H9 (cell line): ENCODE results near the gene GMPPB. TPM values are rescaled to one million over a fixed set of nuclear protein-coding genes. Genes with fewer than 3 reads are reported as not detected.

Experiments used
- DNase-seq: peaks from one replicate; pipeline ENCODE4 v3.0.0-alpha.2; 2017
- H2AFZ ChIP-seq: one replicate; pipeline ENCODE4 v1.6.1; 2013; ENCODE audit warnings: mild to moderate bottlenecking, low read length, control low read depth, moderate library complexity
- H2AK5ac ChIP-seq: 2 replicates; pipeline ENCODE4 v1.6.1; 2013; ENCODE audit warnings: low read length, control low read depth, mixed read lengths; ENCODE audit not compliant: insufficient read length
- H2BK120ac ChIP-seq: one replicate; pipeline ENCODE4 v1.6.1; 2013; ENCODE audit warnings: low read depth, mild to moderate bottlenecking, low read length, control low read depth, inconsistent platforms; ENCODE audit not compliant: poor library complexity, severe bottlenecking
- H2BK12ac ChIP-seq: 2 replicates; pipeline ENCODE4 v1.6.1; 2013; ENCODE audit warnings: low read length, control low read depth, mixed read lengths, low read depth; ENCODE audit not compliant: insufficient read length
- H2BK15ac ChIP-seq: 2 replicates; pipeline ENCODE4 v1.6.1; 2013; ENCODE audit warnings: low read depth, low read length, control low read depth
- H2BK20ac ChIP-seq: one replicate; pipeline ENCODE4 v1.6.1; 2013; ENCODE audit warnings: low read depth, mild to moderate bottlenecking, low read length, control low read depth, inconsistent platforms; ENCODE audit not compliant: poor library complexity, severe bottlenecking
- H2BK5ac ChIP-seq: 2 replicates; pipeline ENCODE4 v1.6.1; 2013; ENCODE audit warnings: low read length, control low read depth, mixed read lengths; ENCODE audit not compliant: insufficient read length
- H3K14ac ChIP-seq: 2 replicates; pipeline ENCODE4 v1.6.1; 2013; ENCODE audit warnings: low read length, control low read depth; ENCODE audit not compliant: insufficient read depth
- H3K18ac ChIP-seq: 2 replicates; pipeline ENCODE4 v1.6.1; 2013; ENCODE audit warnings: low read depth, mild to moderate bottlenecking, mixed read lengths, low read length, control low read depth; ENCODE audit not compliant: insufficient read length
- H3K23ac ChIP-seq: 2 replicates; pipeline ENCODE4 v1.6.1; 2013; ENCODE audit warnings: low read length, control low read depth, mixed read lengths, low read depth; ENCODE audit not compliant: insufficient read length
- H3K23me2 ChIP-seq: 2 replicates; pipeline ENCODE4 v1.6.1; 2013; ENCODE audit warnings: low read depth, mild to moderate bottlenecking, mixed read lengths, low read length, control low read depth; ENCODE audit not compliant: insufficient read length, poor library complexity, severe bottlenecking
- H3K27ac ChIP-seq: 2 replicates; pipeline ENCODE4 v1.5.1; 2013; ENCODE audit warnings: low read length, control low read depth, mixed read lengths, low read depth; ENCODE audit not compliant: insufficient read length
- H3K27me3 ChIP-seq: 2 replicates; pipeline ENCODE4 v1.6.1; 2013; ENCODE audit warnings: low read length, control low read depth, inconsistent platforms; ENCODE audit not compliant: insufficient read depth
- H3K4ac ChIP-seq: 2 replicates; pipeline ENCODE4 v1.6.1; 2013; ENCODE audit warnings: low read depth, mild to moderate bottlenecking, control low read depth, inconsistent platforms, low read length, moderate library complexity
- H3K4me1 ChIP-seq: 2 replicates; pipeline ENCODE4 v1.6.1; 2013; ENCODE audit warnings: low read length, control low read depth, inconsistent platforms; ENCODE audit not compliant: insufficient read depth
- H3K4me2 ChIP-seq: 2 replicates; pipeline ENCODE4 v1.6.1; 2013; ENCODE audit warnings: low read length, control low read depth, mixed read lengths; ENCODE audit not compliant: insufficient read length, insufficient read depth
- H3K56ac ChIP-seq: 2 replicates; pipeline ENCODE4 v1.6.1; 2013; ENCODE audit warnings: low read depth, mild to moderate bottlenecking, mixed read lengths, low read length, control low read depth; ENCODE audit not compliant: insufficient read length
- H3K79me1 ChIP-seq: 2 replicates; pipeline ENCODE4 v1.6.1; 2013; ENCODE audit warnings: low read depth, mild to moderate bottlenecking, moderate library complexity, low read length, control low read depth, inconsistent platforms; ENCODE audit not compliant: insufficient read depth, poor library complexity, severe bottlenecking
- H3K79me2 ChIP-seq: 2 replicates; pipeline ENCODE4 v1.6.1; 2013; ENCODE audit warnings: low read length, control low read depth, inconsistent platforms; ENCODE audit not compliant: insufficient read depth
- H3K9ac ChIP-seq: 2 replicates; pipeline ENCODE4 v1.6.1; 2013; ENCODE audit warnings: low read length, control low read depth, mixed read lengths; ENCODE audit not compliant: insufficient read length; ENCODE audit errors: extremely low read depth
- H3K9me3 ChIP-seq: one replicate; pipeline ENCODE4 v1.6.1; 2013; ENCODE audit warnings: low read depth, low read length, inconsistent platforms; ENCODE audit not compliant: control insufficient read depth
- H3T11ph ChIP-seq: one replicate; pipeline ENCODE4 v1.6.1; 2013; ENCODE audit warnings: mild to moderate bottlenecking, low read length, control low read depth, inconsistent platforms
- H4K20me1 ChIP-seq: one replicate; pipeline ENCODE4 v1.6.1; 2013; ENCODE audit not compliant: control insufficient read depth, insufficient read length, insufficient read depth
- H4K5ac ChIP-seq: 2 replicates; pipeline ENCODE4 v1.6.1; 2013; ENCODE audit warnings: low read depth, mild to moderate bottlenecking, mixed read lengths, low read length, control low read depth; ENCODE audit not compliant: insufficient read length
- H4K8ac ChIP-seq: replicated peaks from 2 replicates; pipeline ENCODE4 v1.6.1; 2013; ENCODE audit warnings: low read length, control low read depth, mixed read lengths, low read depth; ENCODE audit not compliant: insufficient read length
- H4K91ac ChIP-seq: 2 replicates; pipeline ENCODE4 v1.6.1; 2013; ENCODE audit warnings: low read depth, mild to moderate bottlenecking, moderate library complexity, mixed read lengths, low read length, control low read depth; ENCODE audit not compliant: insufficient read length
- H3K27ac Mint-ChIP-seq, 3 experiments: 2 replicates in 2 of 3; 3 replicates in 1 of 3; pipeline ENCODE4 v1.8.0; 2020 to 2021; ENCODE audit warnings: mixed read lengths in 3 of 3, mild to moderate bottlenecking in 1 of 3, moderate library complexity in 1 of 3
- H3K27me3 Mint-ChIP-seq: 2 replicates; pipeline ENCODE4 v1.8.0; 2021; ENCODE audit warnings: low read depth, mild to moderate bottlenecking, moderate library complexity, mixed read lengths
- H3K36me3 Mint-ChIP-seq, 3 experiments: 2 replicates in 2 of 3; 3 replicates in 1 of 3; pipeline ENCODE4 v1.8.0; 2020 to 2021; ENCODE audit warnings: low read depth in 3 of 3, mixed read lengths in 3 of 3; ENCODE audit not compliant: insufficient read depth in 1 of 3
- H3K4me1 Mint-ChIP-seq, 2 experiments: 2 replicates each; pipeline ENCODE4 v1.8.0; 2020; ENCODE audit warnings: mixed read lengths in 2 of 2
- H3K4me3 Mint-ChIP-seq, 2 experiments: 2 replicates in 1 of 2; 3 replicates in 1 of 2; pipeline ENCODE4 v1.8.0; 2020 to 2021; ENCODE audit warnings: mild to moderate bottlenecking in 2 of 2, mixed read lengths in 2 of 2, moderate library complexity in 1 of 2
- H3K9me3 Mint-ChIP-seq, 2 experiments: 2 replicates in 1 of 2; 3 replicates in 1 of 2; pipeline ENCODE4 v1.8.0; 2020; ENCODE audit warnings: mild to moderate bottlenecking in 2 of 2, mixed read lengths in 2 of 2, moderate library complexity in 1 of 2
- CTCF ChIP-seq: fragments of 200-600 bp; sonication (generic); conservative IDR thresholded peaks from 3 replicates; pipeline ENCODE4 v1.8.0; 2021; ENCODE audit warnings: antibody characterized with exemption, mild to moderate bottlenecking
- total RNA-seq: library from RNA; stranded (reverse); gene quantifications from 2 replicates; pipeline ENCODE4 v1.2.1, GENCODE V29; 2021

Gene GMPPB
- total RNA-seq, 1 experiment from 2014 or later = 31.1 TPM

- Histone ChIP-seq H3K56ac (no peak overlapping the region), H3K27ac (no peak overlapping the region), H2AK5ac (no peak overlapping the region), H4K91ac (no peak overlapping the region), H3K4ac (no peak overlapping the region), H4K5ac (no peak overlapping the region), H3K9me3 (no peaks in the 10 kb centered on the region), H4K8ac (no peak overlapping the region), H3K23ac (no peak overlapping the region), H2BK12ac (no peak overlapping the region), H2BK5ac (no peak overlapping the region), H3K9ac (no peak overlapping the region), H2BK20ac (no peak overlapping the region), H4K20me1 (no peaks in the 10 kb centered on the region), H3K4me1 (no peaks in the 10 kb centered on the region), H3K27me3 (no peaks in the 10 kb centered on the region; the same call in 1 of the 2 replicates), H2BK120ac (no peak overlapping the region), H2BK15ac (no peak overlapping the region), H3K14ac (no peak overlapping the region), H3K4me2 (no peak overlapping the region), H3K23me2 (no peaks in the 10 kb centered on the region), H2AFZ (no peak overlapping the region), H3K79me2 (no peaks in the 10 kb centered on the region), H3T11ph (no peak overlapping the region), H3K18ac (no peak overlapping the region), H3K79me1 (no peaks in the 10 kb centered on the region)
- Mint-ChIP-seq H3K4me3 (no peak overlapping the region), H3K36me3 (peaks cover 27 to 38% (median 34%) of the 10 kb centered on the region in 3 experiments; a peak in 6 of 7 replicates), H3K27ac (no peak overlapping the region), H3K9me3 (no peaks in the 10 kb centered on the region; a peak in 1 of 5 replicates), H3K4me1 (no peaks in the 10 kb centered on the region), H3K27me3 (no peaks in the 10 kb centered on the region)
- DNase-seq = no peak
- TF ChIP-seq CTCF = no peak
Measured at GRCh38 chr3:49740427-49740826, 16.7 kb upstream of the GMPPB start.
